H1 (cell line): ENCODE results near the gene OCLN. TPM values are rescaled to one million over a fixed set of nuclear protein-coding genes. Genes with fewer than 3 reads are reported as not detected.

Source experiments
- CTCF ChIA-PET: fragments of 300-600 bp; sonication (Branson Sonifier 250); formaldehyde crosslinking; loops from one replicate; lab custom pipeline; 2021; ENCODE audit not compliant: partially characterized antibody; lab: Charles Lee
- POLR2A ChIA-PET: fragments of 300-600 bp; sonication (Branson Sonifier 250); formaldehyde crosslinking; loops from one replicate; lab custom pipeline; 2021; ENCODE audit warnings: inconsistent platforms; ENCODE audit not compliant: partially characterized antibody; lab: Charles Lee
- DNase-seq, 2 experiments: peaks; one replicate each; pipeline versions ENCODE4 v3.0.0 to v3.0.0-alpha.2; 2010 to 2022; ENCODE audit warnings: low spot score in 2 of 2, low read depth in 1 of 2, mixed read lengths in 1 of 2
- FAIRE-seq: peaks from 2 replicates; lab custom pipeline; 2011; peaks lifted over from hg19 to GRCh38; lab: Jason Lieb, UNC
- H2AFZ ChIP-seq: 2 replicates; pipeline ENCODE4 v1.8.1; 2012; ENCODE audit warnings: low read length, inconsistent platforms
- H2AK5ac ChIP-seq: 2 replicates; pipeline ENCODE4 v1.6.1; 2013; ENCODE audit warnings: low read depth, low read length
- H2BK120ac ChIP-seq: replicated peaks from 2 replicates; pipeline ENCODE3; 2013; ENCODE audit warnings: low read depth, low read length, inconsistent platforms
- H2BK12ac ChIP-seq: 2 replicates; pipeline ENCODE4 v1.6.1; 2013; ENCODE audit warnings: low read depth, low read length
- H2BK15ac ChIP-seq: 2 replicates; pipeline ENCODE4 v1.6.1; 2013; ENCODE audit warnings: low read length
- H2BK20ac ChIP-seq: 2 replicates; pipeline ENCODE4 v1.6.1; 2013; ENCODE audit warnings: low read length
- H2BK5ac ChIP-seq: 2 replicates; pipeline ENCODE4 v1.6.1; 2013; ENCODE audit warnings: low read depth, low read length
- H3K14ac ChIP-seq: 2 replicates; pipeline ENCODE4 v1.6.1; 2013; ENCODE audit warnings: inconsistent platforms; ENCODE audit not compliant: insufficient read length
- H3K18ac ChIP-seq: 2 replicates; pipeline ENCODE4 v1.6.1; 2013; ENCODE audit warnings: low read length; ENCODE audit errors: extremely low read depth
- H3K23ac ChIP-seq: 2 replicates; pipeline ENCODE4 v1.6.1; 2013; ENCODE audit warnings: inconsistent platforms; ENCODE audit not compliant: insufficient read length
- H3K23me2 ChIP-seq: 2 replicates; pipeline ENCODE4 v1.6.1; 2013; ENCODE audit warnings: low read depth, low read length
- H3K27ac ChIP-seq: 2 replicates; pipeline ENCODE4 v1.6.1; 2011; ENCODE audit warnings: low read depth, low read length, inconsistent platforms
- H3K27me3 ChIP-seq, 4 experiments: replicated peaks in 1 of 4; 1 replicate in 1 of 4; 2 replicates in 3 of 4; pipeline versions ENCODE4 v1.6.1 to v1.8.1; 2011 to 2013; ENCODE audit warnings: low read length in 3 of 4, mild to moderate bottlenecking in 3 of 4, inconsistent platforms in 2 of 4, mixed read lengths in 2 of 4, moderate library complexity in 1 of 4; ENCODE audit not compliant: control insufficient read depth in 3 of 4, insufficient read depth in 3 of 4; ENCODE audit errors: extremely low read depth in 1 of 4
- H3K36me3 ChIP-seq, 4 experiments: 2 replicates each; pipeline versions ENCODE4 v1.6.1 to v1.8.1; 2011 to 2013; ENCODE audit warnings: mild to moderate bottlenecking in 4 of 4, low read length in 3 of 4, moderate library complexity in 2 of 4, control low read depth in 1 of 4, inconsistent platforms in 1 of 4; ENCODE audit not compliant: insufficient read depth in 4 of 4, control insufficient read depth in 2 of 4
- H3K4ac ChIP-seq: replicated peaks from 2 replicates; pipeline ENCODE3; 2013; ENCODE audit warnings: low read length, low read depth, mixed read lengths, inconsistent platforms; ENCODE audit not compliant: insufficient read length
- H3K4me1 ChIP-seq, 4 experiments: replicated peaks in 1 of 4; 1 replicate in 1 of 4; 2 replicates in 3 of 4; pipeline versions ENCODE4 v1.6.1 to v1.8.1; 2011 to 2013; ENCODE audit warnings: low read length in 3 of 4, inconsistent platforms in 2 of 4, mixed read lengths in 1 of 4; ENCODE audit not compliant: insufficient read depth in 4 of 4, control insufficient read depth in 3 of 4
- H3K4me2 ChIP-seq, 2 experiments: 2 replicates each; pipeline versions ENCODE4 v1.6.1 to v1.8.1; 2011 to 2013; ENCODE audit warnings: low read depth in 2 of 2, low read length in 2 of 2, control low read depth in 1 of 2, inconsistent platforms in 1 of 2, mild to moderate bottlenecking in 1 of 2; ENCODE audit not compliant: insufficient read depth in 1 of 2
- H3K4me3 ChIP-seq, 4 experiments: fragments of 200-600, 300-600 bp in 1 of 4; sonication (generic), shearing (Covaris generic), sonication (Bioruptor Twin) in 1 of 4; 2 replicates each; pipeline versions ENCODE4 v1.5.1 to v1.8.1; 2011 to 2016; ENCODE audit warnings: low read length in 4 of 4, low read depth in 3 of 4, control low read depth in 2 of 4, inconsistent platforms in 2 of 4, mild to moderate bottlenecking in 2 of 4, mixed read lengths in 1 of 4, moderate library complexity in 1 of 4; ENCODE audit not compliant: insufficient read depth in 2 of 4; ENCODE audit errors: extremely low read depth in 1 of 4
- H3K56ac ChIP-seq: replicated peaks from 2 replicates; pipeline ENCODE3; 2013; ENCODE audit warnings: low read depth, mild to moderate bottlenecking, mixed read lengths, low read length, inconsistent platforms; ENCODE audit not compliant: insufficient read length
- H3K79me1 ChIP-seq: 2 replicates; pipeline ENCODE4 v1.6.1; 2013; ENCODE audit warnings: low read depth, low read length, control low read depth
- H3K79me2 ChIP-seq, 2 experiments: 2 replicates each; pipeline versions ENCODE4 v1.6.1 to v1.8.1; 2012 to 2013; ENCODE audit warnings: low read length in 2 of 2, mild to moderate bottlenecking in 2 of 2, inconsistent platforms in 1 of 2; ENCODE audit not compliant: insufficient read depth in 2 of 2, control insufficient read depth in 1 of 2
- H3K9ac ChIP-seq, 4 experiments: replicated peaks in 1 of 4; 1 replicate in 1 of 4; 2 replicates in 3 of 4; pipeline versions ENCODE4 v1.6.1 to v1.8.1; 2011 to 2013; ENCODE audit warnings: low read depth in 3 of 4, low read length in 3 of 4, control low read depth in 2 of 4, mild to moderate bottlenecking in 2 of 4, moderate library complexity in 2 of 4, inconsistent platforms in 1 of 4; ENCODE audit errors: extremely low read depth in 1 of 4
- H3K9me3 ChIP-seq, 2 experiments: 2 replicates each; pipeline versions ENCODE4 v1.6.1 to v1.8.1; 2012 to 2013; ENCODE audit warnings: mild to moderate bottlenecking in 2 of 2, moderate library complexity in 2 of 2, control low read depth in 1 of 2, inconsistent platforms in 1 of 2, low read depth in 1 of 2, low read length in 1 of 2, mixed read lengths in 1 of 2; ENCODE audit not compliant: insufficient read depth in 2 of 2
- H4K20me1 ChIP-seq, 2 experiments: replicated peaks in 1 of 2; 2 replicates each; pipeline versions ENCODE3 to v1.8.1; 2011 to 2013; ENCODE audit warnings: inconsistent platforms in 2 of 2, low read length in 2 of 2, mild to moderate bottlenecking in 1 of 2; ENCODE audit not compliant: insufficient read depth in 2 of 2, control insufficient read depth in 1 of 2
- H4K5ac ChIP-seq: 2 replicates; pipeline ENCODE4 v1.6.1; 2013; ENCODE audit warnings: low read length, low read depth, mixed read lengths, inconsistent platforms; ENCODE audit not compliant: insufficient read length
- H4K8ac ChIP-seq: 2 replicates; pipeline ENCODE4 v1.8.0; 2013; ENCODE audit warnings: mild to moderate bottlenecking, moderate library complexity, low read length, inconsistent platforms; ENCODE audit not compliant: insufficient read depth; ENCODE audit errors: extremely low read depth
- H4K91ac ChIP-seq: replicated peaks from 2 replicates; pipeline ENCODE3; 2013; ENCODE audit warnings: low read length, mixed read lengths, inconsistent platforms; ENCODE audit not compliant: insufficient read length
- ATF2 ChIP-seq: IDR thresholded peaks from 2 replicates; pipeline ENCODE4 v1.6.1; 2012; ENCODE audit warnings: low read length, inconsistent platforms
- MAFK ChIP-seq: IDR thresholded peaks from 2 replicates; pipeline ENCODE4 v1.6.1; 2012; ENCODE audit warnings: low read depth, mild to moderate bottlenecking, improper control_type of control experiment, low read length
- MAX ChIP-seq: IDR thresholded peaks from 2 replicates; pipeline ENCODE4 v1.6.1; 2012; ENCODE audit warnings: inconsistent platforms
- PHF8 ChIP-seq: fragments of 200-600 bp; sonication (generic); conservative IDR thresholded peaks from 2 replicates; pipeline ENCODE4 v1.7.1; 2012; ENCODE audit warnings: low read depth, mild to moderate bottlenecking, inconsistent platforms, low read length, moderate library complexity
- WGBS, 2 experiments: shearing (Covaris generic) in 1 of 2; methylation state at CpG; one replicate each; pipeline versions ENCODE4 v1.1.6 to v1.1.7; 2013 to 2015; ENCODE audit warnings: low lambda C conversion rate in 2 of 2, mixed read lengths in 2 of 2, inconsistent platforms in 1 of 2, low coverage in 1 of 2, missing lambda C conversion rate in 1 of 2; ENCODE audit not compliant: insufficient replicate concordance in 2 of 2, insufficient coverage in 1 of 2, insufficient read length in 1 of 2; ENCODE audit errors: extremely low coverage in 1 of 2, missing lambda C conversion rate in 1 of 2; 5-methylcytosine and 5-hydroxymethylcytosine counted together
- polyA plus RNA-seq, 7 experiments: library from polyadenylated mRNA; depleted of rRNA in 3 of 7; stranded (reverse) in 5 of 7; unstranded in 2 of 7; fragments of >200 nt in 5 of 7; fragments of 200-250 nt in 2 of 7; gene quantifications; 1 replicate in 5 of 7; 2 replicates in 1 of 7; 4 replicates in 1 of 7; pipeline versions ENCODE4 v1.2.1 to v1.2.3, GENCODE V29; 2011 to 2013; ENCODE audit warnings: missing spikeins in 2 of 7, mixed read lengths in 2 of 7
- total RNA-seq: library from RNA; stranded (reverse); fragmentation: NEBNext Ultra II Directional; extraction: Animal tissue kit (Norgen Biotek cat#: 25700); gene quantifications from 2 replicates; pipeline ENCODE4 v1.2.1, GENCODE V29; 2021
- TF ChIP-seq, protein P1 (sequence below): IDR thresholded peaks from 2 replicates; pipeline ENCODE4 v1.6.1; 2012; ENCODE audit warnings: inconsistent platforms

Gene OCLN
- total and polyA plus RNA-seq, 2 of the 8 experiments (the other 6 are each of a cell fraction or from before 2014, with no cell fraction given), result 27.9 to 85.5 TPM

DNA sequence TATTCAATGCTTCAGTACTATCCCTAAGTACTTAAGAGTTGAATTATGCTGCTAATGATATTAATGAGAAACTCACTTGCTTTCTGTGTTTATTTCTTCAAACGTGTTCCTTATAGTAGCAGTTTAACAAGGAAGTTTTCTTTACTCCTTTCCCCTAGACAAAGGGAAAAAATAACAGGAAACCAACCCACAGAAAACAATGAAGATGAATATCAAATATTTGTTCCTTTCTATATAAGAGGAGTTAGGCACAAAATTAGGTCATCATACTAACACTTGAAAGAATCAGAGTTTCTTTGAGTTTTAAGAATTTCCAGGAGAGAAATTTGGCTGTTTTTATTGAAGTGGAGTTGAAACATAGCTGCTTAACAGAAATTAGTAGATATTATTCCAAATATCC, 15.4 kb upstream of the OCLN start:
- DNase-seq (no peak), FAIRE-seq (no peak)
- Histone ChIP-seq H3K9ac (no peak overlapping the region), H3K4ac (no peak overlapping the region), H2BK15ac (no peak overlapping the region), H2BK5ac (no peak overlapping the region), H3K27ac (no peak overlapping the region), H3K18ac (no peak overlapping the region), H2AFZ (no peak overlapping the region), H3K4me3 (no peak overlapping the region), H3K79me1 (no peaks in the 10 kb centered on the region), H3K23me2 (no peaks in the 10 kb centered on the region), H2BK20ac (no peak overlapping the region), H4K20me1 (no peaks in the 10 kb centered on the region), H3K9me3 (no peaks in the 10 kb centered on the region), H4K91ac (no peak overlapping the region), H2AK5ac (no peak overlapping the region), H3K56ac (no peak overlapping the region), H4K8ac (no peak overlapping the region), H3K4me1 (no peaks in the 10 kb centered on the region), H2BK120ac (no peak overlapping the region), H3K4me2 (no peak overlapping the region), H3K36me3 (no peaks in the 10 kb centered on the region), H3K23ac (no peak overlapping the region), H3K27me3 (no peaks in the 10 kb centered on the region), H4K5ac (no peak overlapping the region), H2BK12ac (no peak overlapping the region), H3K14ac (no peak overlapping the region), H3K79me2 (no peaks in the 10 kb centered on the region)
- ChIA-PET CTCF (no interaction called here), POLR2A (no interaction called here)
- TF ChIP-seq ATF2 (no peak), PHF8 (no peak), MAFK (no peak), MAX (no peak)
- TF ChIP-seq, protein P1, sequence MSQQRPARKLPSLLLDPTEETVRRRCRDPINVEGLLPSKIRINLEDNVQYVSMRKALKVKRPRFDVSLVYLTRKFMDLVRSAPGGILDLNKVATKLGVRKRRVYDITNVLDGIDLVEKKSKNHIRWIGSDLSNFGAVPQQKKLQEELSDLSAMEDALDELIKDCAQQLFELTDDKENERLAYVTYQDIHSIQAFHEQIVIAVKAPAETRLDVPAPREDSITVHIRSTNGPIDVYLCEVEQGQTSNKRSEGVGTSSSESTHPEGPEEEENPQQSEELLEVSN, result no peak
- WGBS, 2 experiments, result 65% methylated on average over 1 of the region's 1 CpG; no CpG with 5 or more reads in 1 of the 2 experiments
